B cell (primary cell): Measurements from ENCODE around the gene MBD6. TPM values are rescaled to one million over a fixed set of nuclear protein-coding genes. Genes with fewer than 3 reads are reported as not detected.

Experiments used
- ATAC-seq: fragments of 200-7000 bp; cut with Tn5 transposase; one replicate; pipeline ENCODE4 v1.10.0; 2021; ENCODE audit warnings: low read depth, mild to moderate bottlenecking, moderate number of reproducible peaks, moderate library complexity
- CTCF ChIA-PET: fragments of 350-600 bp; sonication (Branson Sonifier 250); formaldehyde crosslinking; loops from one replicate; lab custom pipeline; 2021; ENCODE audit warnings: antibody characterized with exemption, inconsistent platforms; lab: Charles Lee
- POLR2A ChIA-PET: fragments of 350-600 bp; sonication (Branson Sonifier 250); formaldehyde crosslinking; loops from one replicate; lab custom pipeline; 2021; ENCODE audit warnings: antibody characterized with exemption; lab: Charles Lee
- DNase-seq: peaks from one replicate; pipeline ENCODE4 v3.0.0; 2013
- H2AFZ ChIP-seq: 2 replicates; pipeline ENCODE4 v1.6.1; 2012; ENCODE audit warnings: mild to moderate bottlenecking, low read depth, low read length; ENCODE audit not compliant: insufficient read depth, poor library complexity, severe bottlenecking
- H3K27ac ChIP-seq, 2 donors: 1 replicate in 1 of 2; 2 replicates in 1 of 2; pipeline ENCODE4 v1.5.1; 2012 to 2013; ENCODE audit warnings: low read length in 2 of 2, mild to moderate bottlenecking in 2 of 2, moderate library complexity in 1 of 2
- H3K27me3 ChIP-seq, 4 experiments: fragments of 200-600 bp in 1 of 4; sonication (generic) in 1 of 4; replicated peaks in 1 of 4; 1 replicate in 2 of 4; 2 replicates in 2 of 4; pipeline versions ENCODE4 v1.6.1 to v1.7.0; 2013 to 2016; ENCODE audit warnings: low read length in 3 of 4, mild to moderate bottlenecking in 2 of 4, mixed read lengths in 1 of 4, moderate library complexity in 1 of 4; ENCODE audit not compliant: insufficient read depth in 4 of 4, control insufficient read depth in 3 of 4; ENCODE audit errors: control extremely low read depth in 1 of 4
- H3K36me3 ChIP-seq, 2 experiments: replicated peaks in 1 of 2; 1 replicate in 1 of 2; 2 replicates in 1 of 2; pipeline versions ENCODE4 v1.6.1 to v1.7.1; 2013; ENCODE audit warnings: low read length in 1 of 2; ENCODE audit not compliant: insufficient read depth in 2 of 2, control insufficient read depth in 1 of 2; ENCODE audit errors: control extremely low read depth in 1 of 2, extremely low read depth in 1 of 2
- H3K4me1 ChIP-seq, 2 donors: fragments of 200-600 bp in 1 of 2; sonication (generic) in 1 of 2; 1 replicate in 1 of 2; 2 replicates in 1 of 2; pipeline versions ENCODE4 v1.5.1 to v1.6.1; 2013 to 2017; ENCODE audit warnings: low read length in 2 of 2; ENCODE audit not compliant: control insufficient read depth in 2 of 2, insufficient read depth in 2 of 2
- H3K4me2 ChIP-seq: replicated peaks from 2 replicates; pipeline ENCODE3; 2012; ENCODE audit warnings: mild to moderate bottlenecking, low read depth, low read length; ENCODE audit not compliant: poor library complexity, severe bottlenecking
- H3K4me3 ChIP-seq, 5 experiments: fragments of 200-600 bp in 1 of 5; sonication (generic) in 1 of 5; 1 replicate in 3 of 5; 2 replicates in 2 of 5; pipeline versions ENCODE4 v1.5.1 to v1.7.0; 2011 to 2016; ENCODE audit warnings: low read length in 4 of 5, mild to moderate bottlenecking in 4 of 5, low read depth in 2 of 5, control low read depth in 1 of 5, moderate library complexity in 1 of 5; ENCODE audit not compliant: insufficient read depth in 1 of 5; ENCODE audit errors: control extremely low read depth in 1 of 5, extremely low read depth in 1 of 5
- H3K79me2 ChIP-seq: fragments of 200-600 bp; sonication (generic); one replicate; pipeline ENCODE4 v1.6.0; 2016; ENCODE audit warnings: low read length; ENCODE audit not compliant: control insufficient read depth, insufficient read depth
- H3K9ac ChIP-seq: fragments of 200-600 bp; sonication (generic); 2 replicates; pipeline ENCODE4 v1.6.1; 2017; ENCODE audit warnings: mild to moderate bottlenecking, low read length, moderate library complexity
- H3K9me3 ChIP-seq, 3 donors: one replicate each; pipeline versions ENCODE4 v1.6.1 to v1.7.1; 2013; ENCODE audit warnings: low read length in 2 of 3; ENCODE audit not compliant: control insufficient read depth in 2 of 3, insufficient read depth in 1 of 3; ENCODE audit errors: control extremely low read depth in 1 of 3
- H4K20me1 ChIP-seq: 2 replicates; pipeline ENCODE4 v1.6.0; 2012; ENCODE audit warnings: mild to moderate bottlenecking, low read length; ENCODE audit not compliant: insufficient read depth, control insufficient read depth, poor library complexity, severe bottlenecking
- H3K27ac Mint-ChIP-seq: one replicate; pipeline ENCODE4 v1.8.0; 2021; ENCODE audit warnings: mixed read lengths
- H3K27me3 Mint-ChIP-seq: one replicate; pipeline ENCODE4 v1.8.0; 2021; ENCODE audit warnings: mixed read lengths
- H3K4me1 Mint-ChIP-seq: one replicate; pipeline ENCODE4 v1.8.0; 2021; ENCODE audit warnings: mixed read lengths
- H3K4me3 Mint-ChIP-seq: one replicate; pipeline ENCODE4 v1.8.0; 2021; ENCODE audit warnings: mixed read lengths
- H3K9me3 Mint-ChIP-seq: one replicate; pipeline ENCODE4 v1.8.0; 2022; ENCODE audit warnings: mixed read lengths; ENCODE audit not compliant: insufficient read depth
- CTCF ChIP-seq: fragments of 200-600 bp; IDR thresholded peaks from one replicate; pipeline ENCODE4 v1.8.0; 2022; ENCODE audit warnings: antibody characterized with exemption, mild to moderate bottlenecking
- EZH2 ChIP-seq: IDR thresholded peaks from 2 replicates; pipeline ENCODE4 v1.6.1; 2012; ENCODE audit warnings: borderline replicate concordance, low read depth, mild to moderate bottlenecking, moderate library complexity, low read length; ENCODE audit not compliant: insufficient read depth, poor library complexity, severe bottlenecking
- WGBS: methylation state at CpG from one replicate; pipeline ENCODE4 v1.1.5; 2013; ENCODE audit warnings: missing lambda C conversion rate; ENCODE audit not compliant: insufficient coverage; 5-methylcytosine and 5-hydroxymethylcytosine counted together
- intact Hi-C: fragments of 100-400 bp; cut with micrococcal nuclease; formaldehyde crosslinking; loops from one replicate; pipeline ENCODE4 v1.10.0; 2022
- polyA plus RNA-seq: library from polyadenylated mRNA; depleted of rRNA; stranded (reverse); fragments of >200 nt; gene quantifications from 2 replicates; pipeline ENCODE4 v1.2.3, GENCODE V29; 2012
- total RNA-seq, 2 donors: library from RNA; stranded (reverse); fragments of 120-200 nt in 1 of 2; gene quantifications; 1 replicate in 1 of 2; 2 replicates in 1 of 2; pipeline versions ENCODE4 v1.2.3 to v1.2.4, GENCODE V29; 2013 to 2022

MBD6 gene
- total and polyA plus RNA-seq, 2 donors (not counting 1 experiment from before 2014, with no cell fraction given): 39.4 to 121 TPM

- DNase-seq: no peak
- Histone ChIP-seq H3K36me3 (no peaks in the 10 kb centered on the region), H3K9ac (no peak overlapping the region), H3K4me2 (no peak overlapping the region), H3K9me3 (no peaks in the 10 kb centered on the region), H3K27ac (no peak overlapping the region), H4K20me1 (no peaks in the 10 kb centered on the region), H3K79me2 (no peaks in the 10 kb centered on the region), H3K4me3 (no peak overlapping the region), H2AFZ (no peak overlapping the region), H3K27me3 (peaks cover 0 to 4% (median 0%) of the 10 kb centered on the region in 4 experiments), H3K4me1 (no peaks in the 10 kb centered on the region)
- CTCF ChIA-PET: interaction anchor here (0.9 to 3.5 kb wide), 3 partner anchors 9 to 47 kb away, joined by 3 to 17 read pairs (median 4); no protein-coding TSS in a partner anchor
- Mint-ChIP-seq H3K27ac (no peak overlapping the region), H3K9me3 (no peaks in the 10 kb centered on the region), H3K4me1 (no peaks in the 10 kb centered on the region), H3K4me3 (no peak overlapping the region), H3K27me3 (peaks cover 9% of the 10 kb centered on the region)
- 83% methylated on average over 9 of the region's 12 CpGs for WGBS
- POLR2A ChIA-PET: no interaction called here
- ATAC-seq: no peak
- intact Hi-C loops: no loop called here
- no peak for TF ChIP-seq EZH2
- no peak for TF ChIP-seq CTCF
Measured at GRCh38 chr12:57575771-57576612, 53.4 kb downstream of the MBD6 start.

GRCh38 chr12:57576613-57577160, 54.1 kb downstream of the MBD6 start:
- H3K4me1 Mint-ChIP-seq: no peaks in the 10 kb centered on the region
- Histone ChIP-seq H3K27me3 (peaks cover 0 to 9% (median 0%) of the 10 kb centered on the region in 4 experiments), H3K4me2 (no peak overlapping the region), H3K4me1 (no peaks in the 10 kb centered on the region), H2AFZ (no peak overlapping the region), H3K36me3 (no peaks in the 10 kb centered on the region), H4K20me1 (no peaks in the 10 kb centered on the region), H3K9me3 (no peaks in the 10 kb centered on the region), H3K4me3 (no peak overlapping the region), H3K9ac (no peak overlapping the region), H3K27ac (no peak overlapping the region), H3K79me2 (no peaks in the 10 kb centered on the region)
- DNase-seq (no peak), ATAC-seq (no peak)
- TF ChIP-seq EZH2: no peak
- no peak for TF ChIP-seq CTCF
- intact Hi-C loops: no loop called here
- ChIA-PET POLR2A (interaction anchor here (0.5 kb wide), 1 partner anchor 9 kb away, joined by 3 read pairs; no protein-coding TSS in a partner anchor), CTCF (interaction anchor here (3.5 kb wide), 1 partner anchor 9 kb away, joined by 17 read pairs; no protein-coding TSS in a partner anchor)
- WGBS: 93% methylated on average over 7 of the region's 9 CpGs
- H3K27ac Mint-ChIP-seq: no peak overlapping the region
- H3K9me3 Mint-ChIP-seq: no peaks in the 10 kb centered on the region
- H3K4me3 Mint-ChIP-seq: no peak overlapping the region
- H3K27me3 Mint-ChIP-seq: peaks cover 7% of the 10 kb centered on the region
